ENCODE measurements around the gene GPER1.

GPER1 gene

DNA sequence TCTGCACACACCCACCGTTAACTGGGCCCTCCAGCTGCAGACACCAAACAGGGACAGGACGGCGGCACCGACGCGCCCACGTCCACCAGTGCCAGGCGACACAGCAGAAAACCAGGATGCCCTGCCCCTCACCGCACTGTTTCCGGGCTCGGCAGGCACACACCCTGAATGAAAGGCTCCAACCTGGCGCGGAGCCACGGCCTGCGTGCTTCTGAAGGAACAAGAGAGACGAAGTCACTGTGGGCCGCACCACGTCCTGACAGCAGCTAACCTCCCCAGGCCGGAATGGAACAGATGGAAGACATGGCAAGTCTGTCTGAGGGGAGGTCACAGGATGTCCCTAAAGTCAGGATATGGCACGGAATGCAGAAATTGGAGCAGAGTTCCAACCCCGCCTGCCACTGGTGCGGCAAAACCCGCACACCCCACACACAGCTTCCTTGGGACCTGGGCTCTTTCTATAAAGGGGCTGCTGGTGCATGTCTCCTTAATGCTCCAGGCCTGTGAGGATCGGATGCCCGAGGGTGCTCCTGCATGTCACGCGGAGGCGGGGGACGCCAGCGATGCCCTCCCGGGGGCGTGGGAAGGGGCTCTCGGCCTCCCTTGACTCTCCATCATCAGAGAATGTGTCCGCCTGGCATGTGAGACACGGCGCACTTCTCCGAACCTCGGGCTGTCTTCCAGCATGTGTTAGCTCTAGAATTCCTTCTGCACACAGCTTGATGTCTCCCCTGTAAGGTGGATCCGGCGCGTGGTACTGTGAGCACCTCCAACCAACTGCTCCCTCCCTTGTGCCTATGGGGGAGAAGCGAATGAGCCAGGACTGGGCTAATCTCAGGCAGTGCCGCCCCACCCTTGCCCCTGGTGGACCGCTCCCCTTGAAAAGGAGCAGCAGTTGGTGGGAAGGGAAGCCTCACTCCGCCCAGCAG, 3.9 kb upstream of the GPER1 start:
- DNase-seq (ENCODE audit: extremely low read depth, low read depth), result no peak
- H3K4me3 ChIP-seq (replicated peaks; ENCODE audit: low read depth, low read length), result no peak overlapping the region
- TF ChIP-seq, protein P1, sequence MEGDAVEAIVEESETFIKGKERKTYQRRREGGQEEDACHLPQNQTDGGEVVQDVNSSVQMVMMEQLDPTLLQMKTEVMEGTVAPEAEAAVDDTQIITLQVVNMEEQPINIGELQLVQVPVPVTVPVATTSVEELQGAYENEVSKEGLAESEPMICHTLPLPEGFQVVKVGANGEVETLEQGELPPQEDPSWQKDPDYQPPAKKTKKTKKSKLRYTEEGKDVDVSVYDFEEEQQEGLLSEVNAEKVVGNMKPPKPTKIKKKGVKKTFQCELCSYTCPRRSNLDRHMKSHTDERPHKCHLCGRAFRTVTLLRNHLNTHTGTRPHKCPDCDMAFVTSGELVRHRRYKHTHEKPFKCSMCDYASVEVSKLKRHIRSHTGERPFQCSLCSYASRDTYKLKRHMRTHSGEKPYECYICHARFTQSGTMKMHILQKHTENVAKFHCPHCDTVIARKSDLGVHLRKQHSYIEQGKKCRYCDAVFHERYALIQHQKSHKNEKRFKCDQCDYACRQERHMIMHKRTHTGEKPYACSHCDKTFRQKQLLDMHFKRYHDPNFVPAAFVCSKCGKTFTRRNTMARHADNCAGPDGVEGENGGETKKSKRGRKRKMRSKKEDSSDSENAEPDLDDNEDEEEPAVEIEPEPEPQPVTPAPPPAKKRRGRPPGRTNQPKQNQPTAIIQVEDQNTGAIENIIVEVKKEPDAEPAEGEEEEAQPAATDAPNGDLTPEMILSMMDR (IDR thresholded peaks at IDR 0.05; ENCODE audit: low read depth, low read length, missing control alignments), result no peak

DNA sequence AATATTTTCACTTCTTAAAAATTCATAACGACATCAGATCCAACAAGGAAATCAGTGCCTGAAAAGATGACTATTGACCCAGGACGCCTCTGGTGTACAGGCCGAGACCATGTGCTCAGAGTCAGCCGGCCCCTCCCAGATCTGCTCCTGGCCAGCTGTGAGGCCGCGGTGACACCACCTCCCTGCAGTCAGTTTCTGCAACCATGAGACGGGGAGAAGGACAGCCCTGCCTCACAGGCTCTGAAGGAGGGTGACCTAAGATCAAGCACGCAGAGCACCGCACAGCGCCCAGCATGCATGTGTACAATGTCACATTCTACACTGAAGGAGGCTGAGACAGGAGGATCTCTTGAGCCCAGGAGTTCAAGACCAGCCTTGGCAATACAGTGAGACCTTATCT, 2.6 kb upstream of the GPER1 start:
- H3K4me3 ChIP-seq (replicated peaks; ENCODE audit: low read depth, low read length), result no peak overlapping the region
- TF ChIP-seq, protein P1 (IDR thresholded peaks at IDR 0.05; ENCODE audit: low read depth, low read length, missing control alignments), result no peak
- DNase-seq (ENCODE audit: extremely low read depth, low read depth), result no peak

DNA sequence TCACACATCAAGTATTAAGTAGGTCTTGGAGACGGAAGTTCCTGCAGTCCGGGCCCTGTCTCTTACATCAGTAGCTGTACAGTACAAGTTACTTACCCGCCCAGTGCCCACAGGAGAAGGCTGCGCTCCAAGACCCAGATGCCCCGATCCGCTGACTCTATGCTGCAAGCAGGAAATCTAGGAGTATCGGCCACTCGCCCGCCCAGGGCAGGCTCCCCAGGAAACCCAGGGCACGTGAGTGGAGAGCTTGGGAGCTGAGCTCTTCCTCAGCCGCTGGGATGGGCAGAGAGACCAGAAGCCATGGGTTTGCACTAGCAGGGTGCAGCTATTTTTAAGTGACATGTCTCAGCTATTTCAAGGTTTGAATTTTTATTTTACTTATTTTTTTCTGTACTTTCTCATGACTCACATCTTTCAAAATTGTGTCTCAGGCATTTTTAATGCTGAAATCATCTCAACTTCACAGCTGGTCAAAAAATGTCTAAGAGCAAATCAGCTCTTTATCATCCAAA, 1.9 kb upstream of the GPER1 start:
- TF ChIP-seq, protein P1 (IDR thresholded peaks at IDR 0.05; ENCODE audit: low read depth, low read length, missing control alignments), result no peak
- H3K4me3 ChIP-seq (replicated peaks; ENCODE audit: low read depth, low read length), result no peak overlapping the region
- DNase-seq (ENCODE audit: extremely low read depth, low read depth), result no peak

DNA sequence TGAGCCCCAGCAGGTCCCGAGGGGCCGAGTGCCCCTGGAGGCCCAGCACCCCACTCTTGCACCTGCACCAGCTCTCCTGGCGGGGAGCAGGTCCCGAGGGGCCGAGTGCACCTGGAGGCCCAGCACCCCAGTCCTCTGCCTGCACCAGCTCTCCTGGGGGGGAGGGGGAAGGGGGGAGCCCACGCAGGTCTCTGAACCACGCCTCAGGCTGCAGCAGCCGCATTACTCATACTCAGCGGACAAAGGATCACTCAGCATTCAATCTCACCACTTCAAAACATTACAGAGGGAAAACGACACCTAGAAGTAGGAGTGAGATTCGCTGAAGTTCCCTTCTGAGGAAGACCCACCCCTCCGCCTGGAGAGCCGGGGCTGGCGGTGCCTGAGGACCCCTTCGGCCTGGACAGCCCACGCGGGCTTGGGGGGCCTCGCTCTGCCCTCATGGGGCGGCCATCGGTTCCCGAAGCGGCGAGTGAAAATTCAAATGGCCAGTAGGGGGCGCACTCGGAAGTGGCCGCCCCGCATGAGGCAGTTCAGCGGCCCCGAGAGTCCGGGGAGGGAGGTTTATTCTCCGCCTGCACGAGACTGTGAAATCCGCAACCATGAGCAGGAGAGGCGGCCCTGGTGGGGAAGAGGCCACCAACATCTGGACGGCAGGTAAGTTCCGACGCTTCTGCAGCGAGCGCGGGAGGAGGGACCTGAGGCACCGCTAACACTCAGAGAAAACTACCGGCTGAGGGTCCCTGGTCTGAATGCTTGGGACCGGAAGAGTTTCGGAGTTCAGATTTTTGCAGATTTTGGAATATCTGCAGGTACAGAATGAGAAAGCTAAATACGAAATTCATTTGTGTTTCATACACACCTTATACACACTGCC, 1.1 kb upstream of the GPER1 start:
- peak overlapping the region; percentile 37 for H3K4me3 ChIP-seq (replicated peaks; ENCODE audit: low read depth, low read length)
- TF ChIP-seq, protein P1 (IDR thresholded peaks at IDR 0.05; ENCODE audit: low read depth, low read length, missing control alignments), result peak; percentile 86

DNA sequence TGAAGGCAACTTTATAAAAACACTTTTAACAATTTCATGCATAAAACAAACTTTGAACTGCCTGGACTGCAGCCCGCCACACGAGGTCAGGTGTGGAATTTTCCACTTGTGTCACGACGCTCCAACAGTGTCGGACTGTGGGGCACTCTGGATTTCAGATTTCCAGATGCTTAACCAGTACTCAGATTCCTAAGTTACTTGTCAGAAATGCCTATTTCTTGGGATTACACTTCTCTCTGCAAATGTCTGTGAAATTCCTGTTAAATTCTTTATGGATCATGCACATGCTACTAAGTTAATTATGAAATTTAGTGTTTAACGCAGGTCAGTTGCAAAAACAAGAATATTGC, 473 bp upstream of the GPER1 start:
- DNase-seq (ENCODE audit: extremely low read depth, low read depth), result no peak
- TF ChIP-seq, protein P1 (IDR thresholded peaks at IDR 0.05; ENCODE audit: low read depth, low read length, missing control alignments), result no peak
- H3K4me3 ChIP-seq (replicated peaks; ENCODE audit: low read depth, low read length), result peak overlapping the region; percentile 37

More for the DNA sequence above, 1.1 kb upstream of the GPER1 start:
- DNase-seq (ENCODE audit: extremely low read depth, low read depth), result no peak

DNA sequence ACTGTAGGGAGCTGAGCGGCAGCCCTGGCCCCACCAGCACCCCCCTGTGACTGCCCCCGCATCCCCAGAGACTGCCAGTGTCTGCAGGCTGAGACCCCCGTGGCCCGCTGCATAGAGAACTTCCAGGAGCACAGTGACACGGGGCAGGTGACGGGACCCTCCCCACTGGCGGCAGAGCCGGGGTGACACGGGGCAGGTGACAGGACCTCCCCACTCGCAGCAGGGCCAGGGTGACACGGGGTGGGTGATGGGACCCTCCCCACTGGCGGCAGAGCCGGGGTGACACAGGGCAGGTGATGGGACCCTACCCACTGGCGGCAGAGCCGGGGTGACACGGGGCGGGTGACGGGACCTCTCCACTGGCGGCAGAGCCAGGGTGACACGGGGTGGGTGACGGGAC, 2.3 kb downstream of the GPER1 start:
- TF ChIP-seq, protein P1 (IDR thresholded peaks at IDR 0.05; ENCODE audit: low read depth, low read length, missing control alignments), result no peak
- no peak overlapping the region for H3K4me3 ChIP-seq (replicated peaks; ENCODE audit: low read depth, low read length)
- DNase-seq (ENCODE audit: extremely low read depth, low read depth), result no peak
